Measurements from ENCODE around the gene CXCL11.
A peak's percentile ranks its signal among the peaks of the same experiment; 100 is the strongest.
"Not testable (repeated sequence)": the region's sequence is repeated elsewhere in the genome, so short reads cannot be mapped to it uniquely, and the experiment has no call there.

The CXCL11 gene

GRCh38 chr4:76035799-76036380, at the start of gene CXCL11:
Gene CXCL11 (minus strand): TSS chr4:76036070. CDS start chr4:76035987, 83 bp downstream.
- DNase-seq (ENCODE audit: low read depth in 2 of 3, low spot score in 2 of 3), result no peak

GRCh38 chr4:76084542-76084941, 48.7 kb upstream of the CXCL11 start:
- DNase-seq (ENCODE audit: low read depth in 2 of 3, low spot score in 2 of 3), result no peak

GRCh38 chr4:76083386-76083988, 47.6 kb upstream of the CXCL11 start:
- no peak for DNase-seq (ENCODE audit: low read depth in 2 of 3, low spot score in 2 of 3)

- DNase-seq (ENCODE audit: low read depth in 2 of 3, low spot score in 2 of 3), result no peak
Measured at GRCh38 chr4:76078033-76078613, 42.3 kb upstream of the CXCL11 start.

DNA sequence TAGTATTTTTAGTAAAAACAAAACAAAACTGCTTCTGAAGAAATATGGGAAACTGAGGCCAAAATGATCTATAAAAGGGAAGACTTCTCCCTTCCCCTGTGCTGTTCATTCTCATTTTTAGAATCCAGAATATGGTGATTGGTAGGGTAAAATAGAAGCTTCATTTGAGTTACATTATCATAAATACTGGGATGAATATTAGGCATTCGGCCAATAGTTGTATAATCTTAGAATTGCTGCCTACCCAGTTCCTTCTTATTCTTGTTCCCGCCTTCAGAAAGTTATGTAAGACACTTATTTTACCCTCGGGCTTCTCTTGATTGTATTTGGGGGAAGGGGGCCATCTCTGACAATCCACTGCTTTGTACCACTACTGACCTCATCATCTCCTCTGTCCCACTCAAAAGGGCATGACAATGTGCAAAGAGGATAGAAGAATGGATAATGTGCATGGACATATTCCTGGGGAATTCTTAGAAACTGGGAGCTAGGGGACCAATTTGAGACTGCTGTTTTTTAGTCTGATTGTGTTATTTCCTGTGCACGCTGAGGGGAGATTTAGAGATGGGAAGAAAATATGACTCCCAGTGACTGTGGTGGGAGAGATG, 39.2 kb upstream of the CXCL11 start:
- no peak for DNase-seq (ENCODE audit: low read depth in 2 of 3, low spot score in 2 of 3)

DNA sequence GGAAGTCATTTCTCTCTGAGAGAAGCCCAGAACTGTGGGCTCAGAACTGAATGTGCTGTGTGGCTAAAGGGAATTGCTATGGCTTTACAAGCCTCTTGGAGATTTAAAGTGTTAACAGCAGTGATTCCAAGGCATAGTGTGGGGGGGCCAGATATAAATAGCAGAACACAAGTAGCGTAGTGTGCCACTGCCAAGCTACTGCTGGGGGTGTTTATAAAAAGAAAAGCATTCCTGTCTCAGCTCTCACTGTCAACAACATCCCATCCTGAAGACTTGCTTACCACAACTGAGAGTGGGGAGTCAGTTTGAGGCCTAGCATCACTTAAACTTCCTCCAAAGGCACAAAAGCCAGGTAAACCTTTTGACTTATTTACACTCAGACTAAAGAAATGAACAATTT, 38.6 kb upstream of the CXCL11 start, which contains the start of gene ART3:
TSS of gene ART3 (plus strand) at position 242 of the 400 bp plus-strand sequence. CDS start 1,181 bp downstream, outside the sequence.
- DNase-seq (ENCODE audit: low read depth in 2 of 3, low spot score in 2 of 3), result no peak

DNA sequence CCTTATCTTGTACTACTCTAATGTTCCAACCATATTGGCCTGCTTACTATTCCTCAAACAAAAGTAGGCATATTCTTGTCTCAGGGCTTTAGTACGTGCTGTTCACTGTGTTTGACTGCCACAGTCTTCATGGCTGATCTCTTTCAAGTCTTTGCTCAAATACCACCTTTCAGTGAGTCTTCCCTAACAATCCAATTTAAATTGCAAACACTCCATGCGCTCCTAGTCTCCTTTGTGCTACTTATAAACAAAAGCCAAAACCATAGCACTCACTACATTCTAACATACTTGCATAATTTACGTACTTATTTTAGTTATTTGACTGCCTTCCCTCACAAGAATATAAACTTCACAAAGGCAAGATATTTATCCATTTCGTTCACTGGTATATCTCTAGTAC, 36.9 kb upstream of the CXCL11 start:
- DNase-seq (ENCODE audit: low read depth in 2 of 3, low spot score in 2 of 3), result no peak

GRCh38 chr4:76067652-76068286, 31.9 kb upstream of the CXCL11 start:
- peak in 2 of 3 experiments; percentile 23 to 27 for DNase-seq (ENCODE audit: low read depth in 2 of 3, low spot score in 2 of 3)

- DNase-seq (ENCODE audit: low read depth in 2 of 3, low spot score in 2 of 3), result no peak
Measured at GRCh38 chr4:76066546-76066945, 30.7 kb upstream of the CXCL11 start.

- no peak for DNase-seq (ENCODE audit: low read depth in 2 of 3, low spot score in 2 of 3)
Measured at GRCh38 chr4:76061982-76062381, 26.1 kb upstream of the CXCL11 start.

- DNase-seq (ENCODE audit: low read depth in 2 of 3, low spot score in 2 of 3), result no peak
Measured at GRCh38 chr4:76061421-76061820, 25.6 kb upstream of the CXCL11 start.

- DNase-seq (ENCODE audit: low read depth in 2 of 3, low spot score in 2 of 3), result no peak
Measured at GRCh38 chr4:76060506-76060905, 24.6 kb upstream of the CXCL11 start.

DNA sequence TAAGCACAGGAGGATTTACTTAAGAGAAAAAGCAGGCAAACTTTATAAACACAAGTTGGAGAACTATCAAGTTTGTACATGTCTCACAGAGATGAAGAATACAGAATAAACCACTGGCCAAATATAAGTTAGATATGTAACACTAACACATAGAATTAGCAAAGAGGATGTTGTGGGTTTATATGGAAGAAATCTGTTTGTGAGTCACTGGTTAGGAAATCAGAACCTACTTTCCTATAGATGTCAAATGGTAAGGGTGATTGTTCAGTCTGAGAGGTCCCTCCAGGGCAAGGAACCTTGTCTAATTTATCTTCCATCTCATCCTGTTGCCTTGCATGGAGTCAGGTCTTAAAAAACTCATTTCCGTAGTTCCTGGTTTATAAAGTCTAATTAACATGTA, 23.9 kb upstream of the CXCL11 start:
- no peak for DNase-seq (ENCODE audit: low read depth in 2 of 3, low spot score in 2 of 3)

DNA sequence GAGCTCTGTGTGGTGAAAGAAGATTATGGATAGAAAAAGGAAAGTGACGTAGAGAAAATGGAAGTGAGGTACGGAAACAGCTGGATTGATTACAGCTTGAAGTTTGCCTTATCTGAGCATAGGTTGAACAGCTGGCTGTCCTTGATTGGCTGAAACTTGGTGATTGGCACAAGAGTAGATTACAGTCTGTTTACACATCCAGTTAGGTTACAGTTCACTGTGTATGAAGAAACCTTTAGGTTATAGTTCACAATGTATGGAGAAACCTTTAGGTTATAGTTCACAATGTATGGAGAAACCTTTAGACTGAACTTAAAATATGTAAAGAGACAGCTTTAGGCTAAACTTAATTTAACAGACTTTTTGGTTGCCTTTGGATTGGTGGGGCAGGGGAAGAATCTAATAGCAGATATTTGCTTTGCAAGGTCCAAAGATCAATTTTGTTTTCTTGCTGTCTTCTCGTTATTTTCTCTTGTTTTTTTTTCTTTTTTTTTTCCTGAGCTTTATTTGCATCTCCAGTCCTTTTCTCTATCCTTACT, 23.1 kb upstream of the CXCL11 start:
- DNase-seq (ENCODE audit: low read depth in 2 of 3, low spot score in 2 of 3), result no peak

DNA sequence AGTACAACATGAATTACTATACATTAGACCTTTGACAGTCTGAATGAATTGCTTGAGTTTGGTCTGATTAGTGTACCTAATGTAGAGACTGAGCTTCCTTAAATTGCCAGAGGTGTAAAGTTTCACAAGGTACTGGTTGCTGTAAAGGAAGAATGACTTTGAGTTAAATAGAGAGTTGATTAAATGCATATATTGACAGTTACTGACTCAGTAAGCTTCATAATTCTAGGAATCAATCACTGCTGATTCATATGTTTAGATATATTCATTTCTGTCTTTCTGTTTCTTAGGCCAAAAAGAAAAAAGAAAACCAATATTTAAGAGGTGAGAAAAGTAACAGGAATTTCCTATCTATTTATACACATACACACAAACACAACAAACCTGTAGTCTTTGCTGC, 22.4 kb upstream of the CXCL11 start:
- no peak for DNase-seq (ENCODE audit: low read depth in 2 of 3, low spot score in 2 of 3)

DNA sequence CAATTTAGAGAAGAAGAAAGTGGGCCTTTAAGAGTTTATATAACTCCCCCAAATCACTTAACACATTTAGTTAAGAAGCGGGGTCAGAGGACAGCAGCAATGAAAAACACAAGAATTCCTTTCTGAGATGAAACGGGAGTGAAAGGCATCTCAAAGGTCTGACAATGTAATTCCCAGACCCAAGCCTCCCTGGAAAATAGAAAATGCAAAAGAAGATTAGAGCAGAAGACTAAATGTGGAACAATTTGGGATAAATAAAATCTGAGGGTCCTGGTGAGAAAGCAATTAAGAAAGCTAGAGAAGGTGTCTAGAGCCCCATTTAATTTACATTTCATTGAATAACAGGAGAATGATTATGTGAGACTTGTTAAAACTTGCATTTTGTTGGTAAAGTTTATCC, 19.6 kb upstream of the CXCL11 start:
- DNase-seq (ENCODE audit: low read depth in 2 of 3, low spot score in 2 of 3), result no peak

- no peak for DNase-seq (ENCODE audit: low read depth in 2 of 3, low spot score in 2 of 3)
Measured at GRCh38 chr4:76055016-76055415, 19.1 kb upstream of the CXCL11 start.

GRCh38 chr4:76053730-76054129, 17.9 kb upstream of the CXCL11 start:
- no peak for DNase-seq (ENCODE audit: low read depth in 2 of 3, low spot score in 2 of 3)

DNA sequence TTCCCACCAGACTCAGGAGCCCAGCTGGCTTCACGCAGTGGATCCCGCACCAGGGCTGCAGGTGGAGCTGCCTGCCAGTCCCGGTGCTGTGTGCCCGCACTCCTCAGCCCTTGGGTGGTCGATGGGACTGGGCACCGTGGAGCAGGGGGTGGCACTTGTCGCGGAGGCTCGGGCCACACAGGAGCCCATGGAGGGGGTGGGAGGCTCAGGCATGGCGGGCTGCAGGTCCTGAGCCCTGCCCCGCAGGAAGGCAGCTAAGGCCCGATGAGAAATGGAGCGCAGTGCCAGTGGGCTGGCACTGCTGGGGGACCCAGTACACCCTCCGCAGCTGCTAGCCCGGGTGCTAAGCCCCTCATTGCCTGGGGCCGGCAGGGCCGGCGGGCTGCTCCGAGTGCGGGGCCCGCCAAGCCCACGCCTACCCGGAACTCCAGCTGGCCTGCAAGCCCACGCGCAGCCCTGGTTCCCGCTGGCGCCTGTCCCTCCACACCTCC, 14.7 kb upstream of the CXCL11 start:
- DNase-seq (ENCODE audit: low read depth in 2 of 3, low spot score in 2 of 3), result not testable (repeated sequence)

- not testable (repeated sequence) for DNase-seq (ENCODE audit: low read depth in 2 of 3, low spot score in 2 of 3)
Measured at GRCh38 chr4:76049860-76050416, 14.1 kb upstream of the CXCL11 start.

DNA sequence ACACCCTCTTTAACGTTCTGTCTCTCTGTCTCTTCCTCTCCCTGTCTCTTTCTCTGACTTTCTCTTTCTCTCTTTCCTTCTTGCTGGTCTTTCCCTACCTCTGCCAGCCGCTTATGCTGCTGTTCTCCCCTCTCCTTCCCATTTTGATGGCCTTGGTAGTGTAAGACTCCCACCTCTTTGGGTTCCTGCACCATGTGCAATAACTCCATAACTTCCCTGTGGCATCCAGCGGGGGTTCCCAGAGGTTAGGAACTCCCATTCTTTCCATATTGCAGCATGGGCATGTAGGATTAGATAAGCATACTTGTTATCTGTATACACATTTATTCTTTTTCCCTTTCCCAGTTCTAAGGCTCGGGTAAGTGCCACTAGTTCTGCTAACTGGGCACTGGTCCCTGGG, 8.8 kb upstream of the CXCL11 start:
- DNase-seq (ENCODE audit: low read depth in 2 of 3, low spot score in 2 of 3), result not testable (repeated sequence)

Measured in activated CD8-positive, alpha-beta memory T cell treated with anti-CD3 and anti-CD28 coated beads for 48 hours (primary cell).